HepG2 (cell line): ENCODE data around the gene ZNF440. TPM values are rescaled to one million over a fixed set of nuclear protein-coding genes. Genes with fewer than 3 reads are reported as not detected.

ENCODE experiments used
- ARID5B ChIP-seq: IDR thresholded peaks from 2 replicates; pipeline ENCODE4 v1.4.0; 2020; ENCODE audit warnings: mild to moderate bottlenecking, missing genetic modification reagents
- BCL6 ChIP-seq: IDR thresholded peaks from 2 replicates; pipeline ENCODE4 v1.6.1; 2016; ENCODE audit warnings: missing genetic modification reagents, missing compliant biosample characterization
- BRCA1 ChIP-seq: sonication (generic); formaldehyde crosslinking; IDR thresholded peaks from 2 replicates; pipeline ENCODE4 v1.4.0; 2020; ENCODE audit warnings: missing genetic modification reagents
- CBX5 ChIP-seq: sonication (generic); formaldehyde crosslinking; IDR thresholded peaks from 2 replicates; pipeline ENCODE4 v1.4.0; 2020; ENCODE audit warnings: missing genetic modification reagents, borderline replicate concordance
- ELF1 ChIP-seq: sonication (generic); formaldehyde crosslinking; IDR thresholded peaks from 2 replicates; pipeline ENCODE4 v1.4.0; 2020; ENCODE audit warnings: missing genetic modification reagents
- FIP1L1 ChIP-seq: fragments of 200-400 bp; formaldehyde crosslinking; IDR thresholded peaks from 2 replicates; pipeline ENCODE4 v1.6.1; 2018; ENCODE audit warnings: low read depth, mild to moderate bottlenecking, low read length, moderate library complexity, borderline replicate concordance; ENCODE audit not compliant: insufficient read depth
- HINFP ChIP-seq: sonication (generic); formaldehyde crosslinking; IDR thresholded peaks from 2 replicates; pipeline ENCODE4 v1.4.0; 2020; ENCODE audit warnings: low read depth, mild to moderate bottlenecking, missing genetic modification reagents
- HMGXB4 ChIP-seq, 2 experiments: sonication (generic) in 1 of 2; formaldehyde crosslinking in 1 of 2; IDR thresholded peaks; 2 replicates each; pipeline versions ENCODE4 v1.4.0 to v1.6.1; 2018 to 2020; ENCODE audit warnings: missing genetic modification reagents in 2 of 2, borderline replicate concordance in 1 of 2, low read depth in 1 of 2, mild to moderate bottlenecking in 1 of 2, missing biosample characterization in 1 of 2
- KDM5A ChIP-seq: fragments of 200-600 bp; sonication (generic); IDR thresholded peaks from 2 replicates; pipeline ENCODE4 v1.7.0; 2018; ENCODE audit warnings: antibody characterized with exemption, mild to moderate bottlenecking, low read length, borderline replicate concordance
- MTA1 ChIP-seq: sonication (generic); formaldehyde crosslinking; IDR thresholded peaks from 2 replicates; pipeline ENCODE4 v1.4.0; 2020; ENCODE audit warnings: missing genetic modification reagents, mild to moderate bottlenecking, borderline replicate concordance
- MYNN ChIP-seq: sonication (generic); formaldehyde crosslinking; IDR thresholded peaks from 2 replicates; pipeline ENCODE4 v1.4.0; 2020; ENCODE audit warnings: mild to moderate bottlenecking, low read depth, missing genetic modification reagents
- NFYB ChIP-seq: sonication (generic); formaldehyde crosslinking; IDR thresholded peaks from 2 replicates; pipeline ENCODE4 v1.4.0; 2020; ENCODE audit warnings: missing genetic modification reagents
- THAP11 ChIP-seq: IDR thresholded peaks from 2 replicates; pipeline ENCODE4 v1.6.1; 2016; ENCODE audit warnings: missing biosample characterization, missing genetic modification reagents
- ZMYM4 ChIP-seq: sonication (generic); formaldehyde crosslinking; IDR thresholded peaks from 2 replicates; pipeline ENCODE4 v1.8.1; 2023; ENCODE audit warnings: mild to moderate bottlenecking, missing genetic modification reagents
- ZNF138 ChIP-seq: sonication (generic); formaldehyde crosslinking; IDR thresholded peaks from 2 replicates; pipeline ENCODE4 v1.5.0; 2020; ENCODE audit warnings: mild to moderate bottlenecking, low read depth, missing genetic modification reagents
- ZNF614 ChIP-seq: IDR thresholded peaks from 2 replicates; pipeline ENCODE4 v1.6.1; 2018; ENCODE audit warnings: missing biosample characterization, missing genetic modification reagents, inconsistent platforms, borderline replicate concordance
- ZNF737 ChIP-seq: sonication (generic); formaldehyde crosslinking; IDR thresholded peaks from 2 replicates; pipeline ENCODE4 v1.5.0; 2020; ENCODE audit warnings: missing genetic modification reagents, mild to moderate bottlenecking, borderline replicate concordance
- ZNF782 ChIP-seq: sonication (generic); formaldehyde crosslinking; IDR thresholded peaks from 2 replicates; pipeline ENCODE4 v1.4.0; 2020; ENCODE audit warnings: missing genetic modification reagents, mild to moderate bottlenecking, borderline replicate concordance
- polyA plus RNA-seq, 8 experiments: library from polyadenylated mRNA; depleted of rRNA in 3 of 8; stranded (reverse) in 7 of 8; unstranded in 1 of 8; fragments of >200 nt; fragmentation: Illumina TruSeq in 4 of 8; extraction: Trizol in 4 of 8; gene quantifications; 2 replicates each; pipeline versions ENCODE4 v1.2.1 to v1.2.3, GENCODE V29; 2011 to 2016; ENCODE audit warnings: low read depth in 4 of 8, missing spikeins in 1 of 8, mixed read lengths in 1 of 8; ENCODE audit not compliant: insufficient read depth in 1 of 8
- total RNA-seq, 5 experiments: library from RNA; depleted of rRNA; stranded (reverse); fragments of >200 nt; fragmentation: Illumina TruSeq; extraction: Trizol; gene quantifications; 2 replicates each; pipeline ENCODE4 v1.2.3, GENCODE V29; 2016; ENCODE audit warnings: low read depth in 1 of 5
- TF ChIP-seq, protein P1 (sequence below): sonication (generic); formaldehyde crosslinking; conservative IDR thresholded peaks from 2 replicates; pipeline ENCODE4 v1.4.0; 2020; ENCODE audit warnings: missing genetic modification reagents

The ZNF440 gene
- total and polyA plus RNA-seq, 2 of the 13 experiments (the other 11 are each of a cell fraction or from before 2014, with no cell fraction given), result 2.7 to 12.4 TPM

DNA sequence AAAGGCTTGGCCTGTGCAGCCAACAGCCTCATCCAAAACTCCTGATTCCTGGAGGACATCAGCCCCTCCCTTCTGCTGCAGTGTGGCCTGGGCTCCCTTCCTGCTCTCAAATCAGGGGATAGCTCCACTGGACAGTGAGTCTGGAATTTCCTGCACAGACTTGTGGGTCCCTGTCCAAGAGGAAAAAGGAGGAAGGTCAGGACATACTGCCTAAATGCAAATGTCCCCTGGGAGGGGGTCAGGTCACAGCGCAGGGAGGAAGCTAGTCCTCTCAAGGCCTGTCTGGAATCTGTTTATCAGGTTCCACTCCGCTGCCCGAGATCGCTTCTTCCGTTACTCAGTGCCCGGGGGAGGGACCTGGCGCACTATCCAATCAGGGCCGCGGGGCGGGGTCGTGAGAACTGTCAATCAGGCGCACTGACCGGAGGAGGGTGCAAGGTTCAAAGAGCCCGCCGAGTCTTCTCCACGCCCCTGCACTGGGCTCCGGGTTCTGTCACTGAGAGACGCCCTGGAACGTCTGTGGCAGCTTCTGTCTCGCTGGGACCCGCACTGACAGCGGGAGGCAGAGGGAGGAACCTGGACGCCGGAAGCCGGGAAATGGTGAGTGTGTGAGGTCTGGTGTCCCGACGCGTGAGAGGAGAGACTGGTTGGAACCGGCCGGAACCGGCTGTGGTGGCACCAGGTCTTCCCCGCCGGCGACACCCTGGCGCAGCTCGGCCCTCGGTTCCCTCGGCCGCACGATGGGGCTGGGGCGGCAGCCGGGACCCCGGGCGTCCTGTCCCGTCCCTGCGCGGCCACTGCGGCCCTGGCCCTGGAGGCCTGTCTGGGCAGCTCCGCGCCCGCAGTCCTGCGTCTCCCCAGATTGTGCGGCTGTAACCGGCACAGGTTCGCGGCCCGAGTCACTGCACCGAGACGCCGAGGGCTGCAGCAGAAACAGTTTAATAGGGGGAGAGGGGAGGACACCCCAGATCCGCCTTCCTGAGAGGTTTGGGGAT lies 47.2 kb upstream of the ZNF440 start, which contains the start of gene ZNF441 (continued):
- TF ChIP-seq ZNF782 (peak; percentile 57; the same call in 1 of the 2 replicates), ZNF614 (peak; percentile 69; the same call in 1 of the 2 replicates), THAP11 (CRISPR knock-in tag) (peak; percentile 71), CBX5 (peak; percentile 44; the same call in 1 of the 2 replicates), BCL6 (CRISPR knock-in tag) (0 out of 2 replicates have a peak, but pooled peaks have one; percentile 12), NFYB (peak; percentile 94), ARID5B (CRISPR knock-in tag) (0 out of 2 replicates have a peak, but pooled peaks have one; percentile 55), ZMYM4 (CRISPR knock-in tag) (peak; percentile 63; the same call in 1 of the 2 replicates), KDM5A (peak; percentile 54; the same call in 1 of the 2 replicates), HINFP (peak; percentile 61; the same call in 1 of the 2 replicates), MTA1 (peak; percentile 48; the same call in 1 of the 2 replicates), FIP1L1 (no peak), MYNN (no peak), ZNF138 (CRISPR knock-in tag) (peak; percentile 43; the same call in 1 of the 2 replicates), BRCA1 (no peak), HMGXB4 (CRISPR knock-in tag; IDR thresholded peaks at IDR 0.05; ENCODE audit: borderline replicate concordance in 1 of 2, low read depth in 1 of 2) (peak; percentile 50 to 83; a peak in 3 of 4 replicates), ZNF737 (CRISPR knock-in tag) (no peak), ELF1 (CRISPR knock-in tag) (peak; percentile 79)
- TF ChIP-seq, protein P1, sequence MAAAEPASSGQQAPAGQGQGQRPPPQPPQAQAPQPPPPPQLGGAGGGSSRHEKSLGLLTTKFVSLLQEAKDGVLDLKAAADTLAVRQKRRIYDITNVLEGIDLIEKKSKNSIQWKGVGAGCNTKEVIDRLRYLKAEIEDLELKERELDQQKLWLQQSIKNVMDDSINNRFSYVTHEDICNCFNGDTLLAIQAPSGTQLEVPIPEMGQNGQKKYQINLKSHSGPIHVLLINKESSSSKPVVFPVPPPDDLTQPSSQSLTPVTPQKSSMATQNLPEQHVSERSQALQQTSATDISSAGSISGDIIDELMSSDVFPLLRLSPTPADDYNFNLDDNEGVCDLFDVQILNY (CRISPR knock-in tag), result 0 out of 2 replicates have a peak, but pooled peaks have one; percentile 37
